ENCODE results near the gene EYA2.
A peak's percentile ranks its signal among the peaks of the same experiment; 100 is the strongest.

The EYA2 gene

DNA sequence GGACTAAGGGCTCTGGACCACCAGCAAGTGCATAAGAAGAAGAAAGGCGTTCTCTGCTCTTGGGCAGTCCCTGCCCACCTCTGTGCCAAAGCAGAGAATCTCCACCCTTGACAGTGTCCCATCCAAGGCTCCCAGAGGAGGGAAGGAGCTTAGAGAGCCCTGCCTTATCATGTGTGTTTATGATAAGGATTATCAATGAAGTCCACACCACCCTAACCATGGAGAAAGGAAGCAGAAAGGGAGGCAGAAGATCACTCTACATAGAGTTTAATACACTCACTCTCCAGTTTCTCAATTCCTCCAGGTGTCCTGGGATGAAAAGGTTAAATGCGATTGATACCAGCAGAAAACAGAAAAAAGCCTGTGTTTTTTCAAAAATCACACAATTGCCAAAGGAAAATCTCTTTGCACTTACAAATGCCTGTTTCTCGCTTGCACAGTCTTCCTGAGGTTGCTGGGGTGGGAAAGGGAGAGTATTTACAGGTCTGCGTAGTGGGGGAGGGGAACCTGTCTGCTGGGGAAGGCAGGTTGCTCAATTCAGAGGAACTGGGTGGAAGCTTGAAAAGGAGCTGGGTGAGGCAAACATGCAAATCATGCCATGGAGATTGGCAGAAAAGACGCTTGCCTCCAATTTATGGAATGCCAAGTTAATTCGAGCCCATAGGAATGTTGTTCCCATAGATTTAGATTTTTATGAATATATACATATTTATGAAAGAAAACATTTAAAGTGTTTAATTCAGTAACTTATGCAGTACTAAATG lies 104.0 kb downstream of the EYA2 start:
- no peak overlapping the region for H3K4me3 ChIP-seq (ENCODE audit: low read length)
- peak; percentile 51 for DNase-seq (ENCODE audit: low read depth)
- TF ChIP-seq, protein P1, sequence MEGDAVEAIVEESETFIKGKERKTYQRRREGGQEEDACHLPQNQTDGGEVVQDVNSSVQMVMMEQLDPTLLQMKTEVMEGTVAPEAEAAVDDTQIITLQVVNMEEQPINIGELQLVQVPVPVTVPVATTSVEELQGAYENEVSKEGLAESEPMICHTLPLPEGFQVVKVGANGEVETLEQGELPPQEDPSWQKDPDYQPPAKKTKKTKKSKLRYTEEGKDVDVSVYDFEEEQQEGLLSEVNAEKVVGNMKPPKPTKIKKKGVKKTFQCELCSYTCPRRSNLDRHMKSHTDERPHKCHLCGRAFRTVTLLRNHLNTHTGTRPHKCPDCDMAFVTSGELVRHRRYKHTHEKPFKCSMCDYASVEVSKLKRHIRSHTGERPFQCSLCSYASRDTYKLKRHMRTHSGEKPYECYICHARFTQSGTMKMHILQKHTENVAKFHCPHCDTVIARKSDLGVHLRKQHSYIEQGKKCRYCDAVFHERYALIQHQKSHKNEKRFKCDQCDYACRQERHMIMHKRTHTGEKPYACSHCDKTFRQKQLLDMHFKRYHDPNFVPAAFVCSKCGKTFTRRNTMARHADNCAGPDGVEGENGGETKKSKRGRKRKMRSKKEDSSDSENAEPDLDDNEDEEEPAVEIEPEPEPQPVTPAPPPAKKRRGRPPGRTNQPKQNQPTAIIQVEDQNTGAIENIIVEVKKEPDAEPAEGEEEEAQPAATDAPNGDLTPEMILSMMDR (IDR thresholded peaks at IDR 0.05; ENCODE audit: insufficient read depth, low read depth, low read length, missing control alignments): no peak

DNA sequence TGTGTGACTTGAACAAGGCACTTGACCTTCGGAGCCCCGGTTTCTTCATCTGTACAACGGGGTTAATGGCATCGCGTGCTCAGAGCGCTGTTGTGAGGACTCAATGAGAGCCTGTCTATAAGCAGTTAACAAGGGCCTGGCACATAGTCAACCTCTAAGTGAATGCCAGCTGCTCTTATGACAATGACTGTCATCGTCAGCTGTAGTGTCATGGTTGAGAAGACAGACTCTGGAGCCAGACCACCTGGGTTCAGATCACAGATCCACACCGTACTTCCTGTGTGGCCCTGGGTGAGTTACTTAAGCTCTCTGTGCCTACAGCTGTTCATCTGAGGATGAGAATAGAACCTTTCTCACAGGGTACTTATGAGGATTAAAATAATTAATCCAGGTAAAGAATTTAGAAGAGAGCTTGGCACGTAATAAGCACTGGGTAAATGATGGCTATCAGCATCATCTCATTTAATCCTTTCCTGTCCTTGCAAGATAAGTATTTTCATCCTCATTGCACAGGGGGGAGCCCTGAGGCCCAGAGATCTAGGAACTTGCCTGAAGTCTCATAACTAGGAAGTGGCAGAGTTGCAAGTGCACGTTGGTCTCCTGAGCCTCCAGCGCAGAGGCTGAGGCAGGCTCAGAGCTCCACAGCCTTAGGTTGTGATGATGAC lies 105.3 kb downstream of the EYA2 start:
- TF ChIP-seq, protein P1 (IDR thresholded peaks at IDR 0.05; ENCODE audit: insufficient read depth, low read depth, low read length, missing control alignments): no peak
- no peak for DNase-seq (ENCODE audit: low read depth)
- H3K4me3 ChIP-seq (ENCODE audit: low read length): no peak overlapping the region

DNA sequence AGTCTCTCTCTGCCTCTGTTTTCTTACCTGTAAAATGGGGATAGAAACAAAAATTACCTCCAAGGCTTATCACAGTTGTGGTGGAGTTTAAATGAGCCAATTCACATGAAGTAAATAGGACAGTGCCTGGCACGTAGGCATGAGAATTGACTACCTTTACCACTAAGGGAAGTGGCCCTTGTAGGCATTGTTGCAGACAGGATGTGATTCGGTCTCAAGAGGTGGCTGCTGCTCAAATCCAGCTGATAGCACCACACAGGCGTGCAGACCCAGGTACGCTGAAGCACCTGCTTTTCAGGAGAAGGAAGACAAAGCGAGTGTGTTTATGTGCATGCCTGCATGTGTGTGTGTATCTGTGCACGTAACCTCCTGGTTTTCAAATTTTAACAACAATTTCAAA lies 108.6 kb downstream of the EYA2 start:
- DNase-seq (ENCODE audit: low read depth): no peak
- TF ChIP-seq, protein P1 (IDR thresholded peaks at IDR 0.05; ENCODE audit: insufficient read depth, low read depth, low read length, missing control alignments): no peak
- H3K4me3 ChIP-seq (ENCODE audit: low read length): no peak overlapping the region

DNA sequence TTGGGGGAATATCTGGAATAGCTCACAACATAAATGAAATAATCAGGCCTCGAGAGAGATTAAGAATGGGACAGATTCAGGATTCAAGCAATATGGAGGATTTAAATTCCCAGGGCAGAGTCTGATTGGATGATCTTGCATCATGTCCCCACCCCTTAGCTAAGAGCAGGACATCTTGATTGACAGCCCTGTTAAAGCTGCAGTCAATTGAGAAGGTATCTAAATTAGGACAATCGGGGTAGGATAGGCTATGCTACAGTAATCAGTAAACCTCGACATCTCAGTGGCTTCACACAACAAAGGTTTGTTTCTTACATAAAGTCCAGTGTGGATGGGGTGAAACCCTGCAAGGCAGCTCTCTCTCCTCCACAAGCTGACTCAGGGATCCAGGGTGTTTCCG lies 109.5 kb downstream of the EYA2 start:
- no peak for DNase-seq (ENCODE audit: low read depth)
- no peak overlapping the region for H3K4me3 ChIP-seq (ENCODE audit: low read length)
- TF ChIP-seq, protein P1 (IDR thresholded peaks at IDR 0.05; ENCODE audit: insufficient read depth, low read depth, low read length, missing control alignments): no peak

DNA sequence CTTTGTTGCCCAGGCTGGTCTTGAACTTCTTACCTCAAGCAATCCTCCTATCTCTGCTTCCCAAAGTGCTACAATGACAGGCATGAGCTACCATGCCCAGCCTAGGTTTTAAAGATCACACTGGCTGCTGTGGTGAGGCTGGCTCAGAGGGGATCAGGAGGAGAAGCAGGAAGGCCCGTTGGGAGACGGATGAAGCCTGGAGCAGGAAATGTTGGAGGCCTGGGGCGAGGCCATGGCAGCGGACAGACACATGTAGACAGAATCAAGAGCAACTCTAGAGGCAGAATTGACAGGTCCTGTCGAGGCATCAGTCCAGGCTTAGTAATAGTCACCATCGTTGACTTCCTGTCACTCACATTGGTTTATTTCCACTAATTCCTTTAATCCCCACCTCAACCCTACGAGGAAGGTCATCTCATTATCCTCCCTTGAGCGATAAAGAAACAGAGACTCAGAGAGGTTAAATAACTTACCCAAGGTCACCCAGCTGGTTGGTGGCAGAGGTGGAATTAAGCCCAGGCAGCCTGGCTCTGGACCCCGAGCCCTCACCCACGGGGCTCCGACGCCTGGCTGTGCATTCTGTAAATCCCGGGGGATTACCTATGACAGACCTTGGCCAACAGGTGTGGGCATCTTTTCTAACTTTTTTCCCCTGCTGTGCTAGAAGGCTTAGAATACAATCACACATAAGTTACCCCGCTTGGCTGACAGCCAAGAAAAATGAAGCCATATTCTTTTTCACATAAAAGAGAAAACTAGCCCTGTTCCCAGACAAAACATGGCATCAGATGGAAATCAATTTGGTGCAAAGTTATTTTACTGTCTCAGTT lies 113.4 kb downstream of the EYA2 start:
- TF ChIP-seq, protein P1 (IDR thresholded peaks at IDR 0.05; ENCODE audit: insufficient read depth, low read depth, low read length, missing control alignments): no peak
- H3K4me3 ChIP-seq (ENCODE audit: low read length): no peak overlapping the region
- no peak for DNase-seq (ENCODE audit: low read depth)

DNA sequence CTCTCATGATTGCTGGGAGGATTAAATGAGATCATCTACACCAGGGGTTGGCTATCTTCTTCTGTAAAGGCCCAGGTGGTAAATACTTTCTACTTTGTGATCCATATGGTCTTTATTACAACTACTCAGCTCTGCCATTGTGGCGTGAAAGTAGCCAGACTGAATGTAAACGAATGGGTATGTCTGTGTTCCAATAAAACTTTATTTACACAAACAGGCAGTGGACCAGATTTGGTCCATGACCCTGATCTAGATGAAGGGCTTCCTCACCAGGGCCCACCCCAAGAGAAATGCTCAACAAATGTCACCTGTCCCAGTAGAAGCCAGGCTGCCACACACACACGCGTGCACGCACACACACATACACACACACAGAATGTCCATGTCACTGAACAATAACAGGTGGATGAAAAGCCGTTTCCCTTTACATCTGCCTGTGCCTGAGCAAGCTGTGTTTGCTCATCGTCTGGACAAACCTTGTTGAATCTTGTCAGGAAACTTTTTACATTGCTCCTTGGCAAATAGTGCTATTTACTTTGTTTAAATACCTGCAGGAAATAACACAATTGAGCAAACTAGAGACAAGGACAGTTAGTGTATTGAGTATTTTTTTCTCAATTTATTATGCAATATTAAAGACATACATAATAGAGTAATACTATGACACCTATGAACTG lies 114.3 kb downstream of the EYA2 start:
- peak; percentile 71 for DNase-seq (ENCODE audit: low read depth)
- H3K4me3 ChIP-seq (ENCODE audit: low read length): no peak overlapping the region
- TF ChIP-seq, protein P1 (IDR thresholded peaks at IDR 0.05; ENCODE audit: insufficient read depth, low read depth, low read length, missing control alignments): no peak

All from epithelial cell of esophagus (primary cell).